NT2/D1 (cell line): ENCODE measurements around the gene DCLK2.

Experiments
- SUZ12 ChIP-seq: IDR thresholded peaks from 2 replicates; pipeline ENCODE4 v1.6.1; 2011; ENCODE audit not compliant: insufficient read length, insufficient read depth; ENCODE audit errors: extremely low read depth
- YY1 ChIP-seq: IDR thresholded peaks from 2 replicates; pipeline ENCODE4 v1.6.1; 2011; ENCODE audit not compliant: insufficient read length, insufficient read depth
- ZNF274 ChIP-seq: IDR thresholded peaks from 2 replicates; pipeline ENCODE4 v1.6.1; 2011; ENCODE audit warnings: mild to moderate bottlenecking, low read depth, low read length

DNA sequence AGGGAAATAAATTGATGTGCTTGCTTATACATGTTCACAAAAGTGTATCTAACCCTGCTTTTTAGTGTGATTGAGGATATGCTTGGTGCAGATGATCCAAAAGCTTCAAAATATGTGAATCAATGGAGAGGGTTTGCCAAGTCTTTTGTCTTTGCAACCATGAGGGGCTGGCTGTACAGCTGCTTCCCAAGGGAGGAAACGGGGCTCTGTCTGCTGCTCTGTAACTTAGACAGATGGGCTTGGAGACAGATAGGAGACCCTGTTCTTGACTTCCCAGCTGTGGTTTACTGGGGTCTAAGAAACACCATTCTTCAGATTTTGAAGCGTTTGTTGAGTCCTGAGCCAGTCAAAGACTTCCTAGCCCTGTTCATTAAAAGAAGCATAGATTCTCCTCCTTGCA, 152.3 kb downstream of the DCLK2 start:
- TF ChIP-seq YY1 = no peak
- TF ChIP-seq SUZ12 = no peak
- TF ChIP-seq ZNF274 = no peak
